ELF-1 (cell line): Measurements from ENCODE around the gene ZNF236.

Experiments
- DNase-seq: peaks from one replicate; pipeline ENCODE4 v3.0.0-alpha.2; 2016; ENCODE audit warnings: low read depth, low spot score

Gene ZNF236

GRCh38 chr18:76821356-76821874 is 942 bp upstream of the ZNF236 start:
- no peak for DNase-seq

GRCh38 chr18:76821875-76822505 is 367 bp upstream of the ZNF236 start:
- DNase-seq, result peak; percentile 58

GRCh38 chr18:76823161-76823538 is 793 bp downstream of the ZNF236 start:
- DNase-seq, result no peak

GRCh38 chr18:76823587-76824011 is 1.2 kb downstream of the ZNF236 start:
- DNase-seq, result peak; percentile 56

GRCh38 chr18:76824145-76824676 is 1.9 kb downstream of the ZNF236 start:
- peak; percentile 23 for DNase-seq

- DNase-seq, result no peak
Measured at GRCh38 chr18:76824754-76825153, 2.4 kb downstream of the ZNF236 start.

- DNase-seq, result no peak
Measured at GRCh38 chr18:76827205-76828200, 5.1 kb downstream of the ZNF236 start.

- DNase-seq, result no peak
Measured at GRCh38 chr18:76834379-76834778, 12.0 kb downstream of the ZNF236 start.

GRCh38 chr18:76835380-76835779 is 13.0 kb downstream of the ZNF236 start:
- DNase-seq, result no peak

GRCh38 chr18:76837071-76837470 is 14.7 kb downstream of the ZNF236 start:
- DNase-seq, result no peak

- no peak for DNase-seq
Measured at GRCh38 chr18:76838182-76838581, 15.8 kb downstream of the ZNF236 start.

GRCh38 chr18:76839086-76839794 is 16.9 kb downstream of the ZNF236 start:
- DNase-seq, result no peak

GRCh38 chr18:76842837-76843530 is 20.6 kb downstream of the ZNF236 start:
- no peak for DNase-seq

GRCh38 chr18:76844144-76844543 is 21.8 kb downstream of the ZNF236 start:
- DNase-seq, result no peak

- DNase-seq, result no peak
Measured at GRCh38 chr18:76844742-76845477, 22.6 kb downstream of the ZNF236 start.

GRCh38 chr18:76846217-76846616 is 23.9 kb downstream of the ZNF236 start:
- DNase-seq, result no peak

- DNase-seq, result peak; percentile 55
Measured at GRCh38 chr18:76847916-76848315, 25.6 kb downstream of the ZNF236 start.

GRCh38 chr18:76850112-76850511 is 27.8 kb downstream of the ZNF236 start:
- DNase-seq, result no peak

- DNase-seq, result no peak
Measured at GRCh38 chr18:76855594-76855993, 33.2 kb downstream of the ZNF236 start.

- no peak for DNase-seq
Measured at GRCh38 chr18:76857476-76857875, 35.1 kb downstream of the ZNF236 start.
